ENCODE data around the gene CPLANE1. TPM values are rescaled to one million over a fixed set of nuclear protein-coding genes. Genes with fewer than 3 reads are reported as not detected.
A peak's percentile ranks its signal among the peaks of the same experiment; 100 is the strongest.

CPLANE1 gene
- total and polyA plus RNA-seq, 3 experiments from 2014 or later, result 1.3 to 9.3 (median 8.2) TPM

DNA sequence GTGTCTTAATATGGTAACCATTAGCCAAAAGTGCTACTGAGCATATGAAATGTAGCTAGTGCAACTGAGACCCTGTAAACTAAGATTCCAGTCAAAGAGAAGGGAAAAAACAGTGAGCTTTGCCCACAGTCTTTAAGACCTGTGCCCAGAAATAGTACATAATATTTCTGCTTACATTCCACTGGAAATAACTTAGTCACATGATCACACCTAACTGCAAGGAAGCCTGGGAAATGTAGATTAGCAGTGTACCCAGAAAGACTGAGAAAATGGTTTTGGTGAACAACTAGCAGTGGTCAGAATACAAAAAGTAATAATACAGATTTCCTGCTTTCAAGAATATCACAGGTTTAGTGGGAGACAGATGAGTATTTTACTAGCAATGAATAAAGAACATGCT is 2.5 kb upstream of the CPLANE1 start:
- H3K36me3 Mint-ChIP-seq, result peaks cover 0 to 2% (median 0%) of the 10 kb centered on the region in 3 donors
- DNase-seq, result no peak
- no peak overlapping the region for H3K27ac Mint-ChIP-seq
- Histone ChIP-seq H3K36me3 (ENCODE audit: insufficient read depth, low read length) (no peaks in the 10 kb centered on the region), H3K4me3 (ENCODE audit: low read length) (no peak overlapping the region), H3K4me1 (ENCODE audit: insufficient read depth, low read length) (no peaks in the 10 kb centered on the region), H3K27me3 (ENCODE audit: insufficient read depth, low read length, poor library complexity, severe bottlenecking) (no peaks in the 10 kb centered on the region), H3K9me3 (ENCODE audit: low read length) (no peaks in the 10 kb centered on the region), H3K27ac (ENCODE audit: low read depth, low read length) (no peak overlapping the region)
- CTCF ChIA-PET, result no interaction called here
- POLR2A ChIA-PET, result no interaction called here
- peak overlapping the region in 2 of 7 donors; percentile 2 to 94 for H3K4me3 Mint-ChIP-seq
- H3K9me3 Mint-ChIP-seq, result peaks cover 0 to 6% (median 0%) of the 10 kb centered on the region in 5 donors
- H3K27me3 Mint-ChIP-seq, result no peaks in the 10 kb centered on the region
- H3K4me1 Mint-ChIP-seq, result peaks cover 10 to 26% (median 20%) of the 10 kb centered on the region in 3 donors

DNA sequence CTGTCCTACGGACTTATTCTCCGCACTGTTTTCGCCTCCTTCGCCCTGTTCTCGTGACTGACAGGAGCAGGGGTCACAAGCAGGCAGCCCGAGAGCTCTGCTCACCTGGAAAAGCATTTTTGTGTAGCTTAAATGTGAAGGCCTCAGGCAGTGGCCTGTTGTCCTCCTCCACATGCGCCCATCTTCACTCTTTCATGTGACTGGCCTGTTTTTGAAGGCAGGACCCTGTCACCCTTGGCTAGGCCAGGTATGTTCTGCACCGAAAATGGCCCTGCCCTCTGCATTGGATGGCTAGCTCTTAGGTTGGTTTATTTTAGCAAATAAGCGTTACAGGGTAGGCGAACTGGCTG is 614 bp upstream of the CPLANE1 start:
- H3K4me3 Mint-ChIP-seq, result peak overlapping the region; percentile 85 to 97 (median 91)
- no peaks in the 10 kb centered on the region for H3K36me3 ChIP-seq (ENCODE audit: insufficient read depth, low read length)
- no peaks in the 10 kb centered on the region for H3K9me3 ChIP-seq (ENCODE audit: low read length)
- H3K27me3 ChIP-seq (ENCODE audit: insufficient read depth, low read length, poor library complexity, severe bottlenecking), result no peaks in the 10 kb centered on the region
- peaks cover 16 to 33% (median 24%) of the 10 kb centered on the region in 3 donors for H3K4me1 Mint-ChIP-seq
- H3K9me3 Mint-ChIP-seq, result peaks cover 0 to 6% (median 0%) of the 10 kb centered on the region in 5 donors
- H3K27ac Mint-ChIP-seq, result peak overlapping the region; percentile 52 to 97 (median 88)
- peaks cover 0 to 2% (median 0%) of the 10 kb centered on the region in 3 donors for H3K36me3 Mint-ChIP-seq
- DNase-seq, result no peak
- ChIA-PET POLR2A (no interaction called here), CTCF (interaction anchor here (1.1 kb wide), 1 partner anchor 13 kb away, joined by 3 read pairs; no protein-coding TSS in a partner anchor)
- no peak overlapping the region for H3K27ac ChIP-seq (ENCODE audit: low read depth, low read length)
- no peaks in the 10 kb centered on the region for H3K27me3 Mint-ChIP-seq
- H3K4me1 ChIP-seq (ENCODE audit: insufficient read depth, low read length), result no peaks in the 10 kb centered on the region
- peak overlapping the region; percentile 79 for H3K4me3 ChIP-seq (ENCODE audit: low read length)

DNA sequence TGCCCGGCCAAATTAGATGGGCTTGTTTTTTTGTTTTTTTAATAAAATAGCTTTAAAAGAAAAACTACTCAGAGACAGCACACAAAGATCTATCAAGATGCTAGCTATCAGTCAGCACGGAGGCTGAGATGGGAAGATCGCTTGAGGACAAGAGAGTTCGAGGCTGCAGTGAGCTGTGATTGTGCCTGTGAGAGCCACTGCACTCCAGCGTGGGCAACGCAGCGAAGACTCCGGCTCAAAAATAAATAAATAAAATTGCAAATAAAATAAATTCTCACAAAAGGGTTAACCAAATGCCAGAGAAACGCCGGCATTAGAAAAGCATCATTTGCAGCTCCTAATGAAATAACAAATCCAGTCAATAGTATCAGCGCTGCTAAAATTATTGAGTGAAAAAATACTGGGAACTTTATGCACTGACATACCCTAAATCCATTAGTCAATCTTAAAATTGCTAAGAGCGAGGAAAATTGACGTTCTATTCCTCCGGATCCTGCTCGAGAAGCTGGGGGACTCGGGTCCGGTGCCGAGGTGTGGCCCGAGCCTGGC is 681 bp downstream of the CPLANE1 start:
- Histone ChIP-seq H3K4me3 (ENCODE audit: low read length) (peak overlapping the region; percentile 79), H3K4me1 (ENCODE audit: insufficient read depth, low read length) (no peaks in the 10 kb centered on the region), H3K27me3 (ENCODE audit: insufficient read depth, low read length, poor library complexity, severe bottlenecking) (no peaks in the 10 kb centered on the region), H3K9me3 (ENCODE audit: low read length) (no peaks in the 10 kb centered on the region), H3K36me3 (ENCODE audit: insufficient read depth, low read length) (no peaks in the 10 kb centered on the region), H3K27ac (ENCODE audit: low read depth, low read length) (peak overlapping the region; percentile 16)
- ChIA-PET POLR2A (no interaction called here), CTCF (no interaction called here)
- peaks cover 16 to 33% (median 24%) of the 10 kb centered on the region in 3 donors for H3K4me1 Mint-ChIP-seq
- no peaks in the 10 kb centered on the region for H3K9me3 Mint-ChIP-seq
- H3K36me3 Mint-ChIP-seq, result peaks cover 0 to 2% (median 0%) of the 10 kb centered on the region in 3 donors
- H3K27me3 Mint-ChIP-seq, result no peaks in the 10 kb centered on the region
- H3K27ac Mint-ChIP-seq, result peak overlapping the region in 6 of 8 donors; percentile 47 to 76 (median 63)
- peak overlapping the region; percentile 76 to 94 (median 84) for H3K4me3 Mint-ChIP-seq
- DNase-seq, result no peak

GRCh38 chr5:37247496-37247895 is 1.7 kb downstream of the CPLANE1 start:
- peaks cover 0 to 6% (median 2%) of the 10 kb centered on the region in 3 donors for H3K36me3 Mint-ChIP-seq
- H3K27me3 ChIP-seq (ENCODE audit: insufficient read depth, low read length, poor library complexity, severe bottlenecking), result no peaks in the 10 kb centered on the region
- H3K27me3 Mint-ChIP-seq, result no peaks in the 10 kb centered on the region
- no peak overlapping the region for H3K4me3 ChIP-seq (ENCODE audit: low read length)
- no peaks in the 10 kb centered on the region for H3K9me3 Mint-ChIP-seq
- H3K4me3 Mint-ChIP-seq, result peak overlapping the region in 6 of 7 donors; percentile 26 to 83 (median 51)
- H3K36me3 ChIP-seq (ENCODE audit: insufficient read depth, low read length), result no peaks in the 10 kb centered on the region
- H3K9me3 ChIP-seq (ENCODE audit: low read length), result no peaks in the 10 kb centered on the region
- H3K27ac Mint-ChIP-seq, result peak overlapping the region in 2 of 8 donors; percentile 12 to 29
- no peaks in the 10 kb centered on the region for H3K4me1 ChIP-seq (ENCODE audit: insufficient read depth, low read length)
- CTCF ChIA-PET, result interaction anchor here (0.7 kb wide), 1 partner anchor 127 kb away, joined by 3 read pairs; no protein-coding TSS in a partner anchor
- H3K27ac ChIP-seq (ENCODE audit: low read depth, low read length), result no peak overlapping the region
- POLR2A ChIA-PET, result no interaction called here
- no peak for DNase-seq
- H3K4me1 Mint-ChIP-seq, result peaks cover 16 to 33% (median 24%) of the 10 kb centered on the region in 3 donors

GRCh38 chr5:37247036-37247435 is 2.1 kb downstream of the CPLANE1 start:
- H3K27me3 ChIP-seq (ENCODE audit: insufficient read depth, low read length, poor library complexity, severe bottlenecking), result no peaks in the 10 kb centered on the region
- POLR2A ChIA-PET, result no interaction called here
- Mint-ChIP-seq H3K4me3 (peak overlapping the region in 4 of 7 donors; percentile 26 to 83 (median 60)), H3K27ac (peak overlapping the region in 1 of 8 donors; percentile 12), H3K9me3 (no peaks in the 10 kb centered on the region), H3K4me1 (peaks cover 16 to 33% (median 24%) of the 10 kb centered on the region in 3 donors), H3K27me3 (no peaks in the 10 kb centered on the region), H3K36me3 (peaks cover 0 to 8% (median 2%) of the 10 kb centered on the region in 3 donors)
- no peaks in the 10 kb centered on the region for H3K4me1 ChIP-seq (ENCODE audit: insufficient read depth, low read length)
- CTCF ChIA-PET, result no interaction called here
- H3K4me3 ChIP-seq (ENCODE audit: low read length), result no peak overlapping the region
- DNase-seq, result no peak
- no peak overlapping the region for H3K27ac ChIP-seq (ENCODE audit: low read depth, low read length)
- H3K36me3 ChIP-seq (ENCODE audit: insufficient read depth, low read length), result no peaks in the 10 kb centered on the region
- H3K9me3 ChIP-seq (ENCODE audit: low read length), result no peaks in the 10 kb centered on the region

GRCh38 chr5:37234288-37234687 is 14.9 kb downstream of the CPLANE1 start:
- Histone ChIP-seq H3K4me3 (ENCODE audit: low read length) (no peak overlapping the region), H3K27ac (ENCODE audit: low read depth, low read length) (no peak overlapping the region), H3K36me3 (ENCODE audit: insufficient read depth, low read length) (no peaks in the 10 kb centered on the region), H3K4me1 (ENCODE audit: insufficient read depth, low read length) (no peaks in the 10 kb centered on the region), H3K9me3 (ENCODE audit: low read length) (peaks cover 4% of the 10 kb centered on the region), H3K27me3 (ENCODE audit: insufficient read depth, low read length, poor library complexity, severe bottlenecking) (no peaks in the 10 kb centered on the region)
- peaks cover 4 to 27% (median 20%) of the 10 kb centered on the region in 5 donors for H3K9me3 Mint-ChIP-seq
- ChIA-PET CTCF (no interaction called here), POLR2A (no interaction called here)
- no peaks in the 10 kb centered on the region for H3K27me3 Mint-ChIP-seq
- no peak overlapping the region for H3K27ac Mint-ChIP-seq
- no peak for DNase-seq
- peaks cover 35 to 60% (median 53%) of the 10 kb centered on the region in 3 donors for H3K36me3 Mint-ChIP-seq
- H3K4me1 Mint-ChIP-seq, result peaks cover 0 to 4% (median 2%) of the 10 kb centered on the region in 3 donors
- H3K4me3 Mint-ChIP-seq, result no peak overlapping the region

GRCh38 chr5:37226377-37226776 is 22.8 kb downstream of the CPLANE1 start:
- H3K36me3 Mint-ChIP-seq, result peaks cover 11 to 47% (median 19%) of the 10 kb centered on the region in 3 donors
- no peak overlapping the region for H3K4me3 ChIP-seq (ENCODE audit: low read length)
- no peak for DNase-seq
- H3K27ac Mint-ChIP-seq, result no peak overlapping the region
- ChIA-PET POLR2A (no interaction called here), CTCF (no interaction called here)
- H3K4me1 ChIP-seq (ENCODE audit: insufficient read depth, low read length), result no peaks in the 10 kb centered on the region
- H3K27me3 Mint-ChIP-seq, result no peaks in the 10 kb centered on the region
- no peaks in the 10 kb centered on the region for H3K9me3 ChIP-seq (ENCODE audit: low read length)
- H3K27ac ChIP-seq (ENCODE audit: low read depth, low read length), result no peak overlapping the region
- H3K4me1 Mint-ChIP-seq, result no peaks in the 10 kb centered on the region
- no peaks in the 10 kb centered on the region for H3K27me3 ChIP-seq (ENCODE audit: insufficient read depth, low read length, poor library complexity, severe bottlenecking)
- no peaks in the 10 kb centered on the region for H3K9me3 Mint-ChIP-seq
- no peak overlapping the region for H3K4me3 Mint-ChIP-seq
- H3K36me3 ChIP-seq (ENCODE audit: insufficient read depth, low read length), result no peaks in the 10 kb centered on the region

DNA sequence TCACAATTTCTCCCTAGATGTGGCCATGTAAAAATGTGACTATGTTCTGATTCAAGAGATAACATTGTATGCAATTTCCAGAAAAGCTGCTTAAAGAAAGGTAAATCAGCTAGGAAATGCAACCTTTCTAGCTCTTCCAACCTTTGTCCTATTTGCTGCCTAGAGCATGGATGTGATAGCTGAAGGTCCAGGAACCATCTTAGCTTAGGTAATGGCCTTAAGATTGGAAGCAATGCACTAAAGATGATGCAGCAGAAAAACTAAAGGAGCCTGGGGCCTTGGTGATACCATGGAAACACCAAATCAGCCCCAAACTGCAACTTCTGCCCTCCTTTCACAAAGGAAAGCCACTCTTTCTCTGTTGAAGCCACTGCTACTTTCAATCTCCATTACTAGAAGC is 27.0 kb downstream of the CPLANE1 start:
- H3K4me3 Mint-ChIP-seq, result no peak overlapping the region
- no peaks in the 10 kb centered on the region for H3K9me3 Mint-ChIP-seq
- CTCF ChIA-PET, result no interaction called here

More for the DNA sequence above, 27.0 kb downstream of the CPLANE1 start:
- Histone ChIP-seq H3K4me3 (ENCODE audit: low read length) (no peak overlapping the region), H3K27ac (ENCODE audit: low read depth, low read length) (no peak overlapping the region), H3K36me3 (ENCODE audit: insufficient read depth, low read length) (no peaks in the 10 kb centered on the region), H3K27me3 (ENCODE audit: insufficient read depth, low read length, poor library complexity, severe bottlenecking) (no peaks in the 10 kb centered on the region), H3K4me1 (ENCODE audit: insufficient read depth, low read length) (no peaks in the 10 kb centered on the region), H3K9me3 (ENCODE audit: low read length) (no peaks in the 10 kb centered on the region)
- H3K36me3 Mint-ChIP-seq, result peaks cover 8 to 48% (median 23%) of the 10 kb centered on the region in 3 donors
- no peaks in the 10 kb centered on the region for H3K27me3 Mint-ChIP-seq
- H3K4me1 Mint-ChIP-seq, result no peaks in the 10 kb centered on the region
- DNase-seq, result no peak
- POLR2A ChIA-PET, result no interaction called here
- H3K27ac Mint-ChIP-seq, result no peak overlapping the region
